PC-3 (cell line): ENCODE results near the gene TAS2R60. TPM values are rescaled to one million over a fixed set of nuclear protein-coding genes. Genes with fewer than 3 reads are reported as not detected.

Experiments used
- ATAC-seq: fragments of 200-7000 bp; cut with Tn5 transposase; 2 replicates; pipeline ENCODE4 v1.9.1; 2020; ENCODE audit warnings: mild to moderate bottlenecking, moderate library complexity
- BruUV-seq: library from RNA; stranded (reverse); fragments of 400-500 nt; replicated peaks from 2 replicates; lab custom pipeline; 2021; lab: Mats Ljungman, UMichigan
- CTCF ChIA-PET: fragments of 300-600 bp; sonication (Branson Sonifier 250); formaldehyde crosslinking; loops from one replicate; lab custom pipeline; 2022; ENCODE audit warnings: antibody characterized with exemption; lab: Charles Lee
- POLR2A ChIA-PET: fragments of 300-600 bp; sonication (Branson Sonifier 250); formaldehyde crosslinking; loops from one replicate; lab custom pipeline; 2022; ENCODE audit warnings: antibody characterized with exemption; ENCODE audit not compliant: unreplicated experiment; lab: Charles Lee
- DNase-seq: peaks from one replicate; pipeline ENCODE4 v3.0.0-alpha.2; 2015
- H2AFZ ChIP-seq: fragments of 300-600 bp; sonication (generic); 2 replicates; pipeline ENCODE4 v1.6.0; 2016; ENCODE audit warnings: antibody characterized with exemption, low read length
- H3F3A ChIP-seq: fragments of 300-600 bp; sonication (generic); one replicate; pipeline ENCODE4 v1.6.0; 2017; ENCODE audit warnings: antibody characterized with exemption, low read length, control low read depth, mild to moderate bottlenecking; ENCODE audit not compliant: unreplicated experiment
- H3K27ac ChIP-seq: fragments of 300-600 bp; sonication (generic); 2 replicates; pipeline ENCODE4 v1.5.1; 2016; ENCODE audit warnings: mild to moderate bottlenecking, low read length
- H3K27me3 ChIP-seq: fragments of 300-600 bp; sonication (generic); 2 replicates; pipeline ENCODE4 v1.6.1; 2016; ENCODE audit warnings: low read length, mixed read lengths
- H3K36me3 ChIP-seq: fragments of 300-600 bp; sonication (generic); 2 replicates; pipeline ENCODE4 v1.6.1; 2016; ENCODE audit warnings: low read depth, mixed run types, low read length, mixed read lengths
- H3K4me1 ChIP-seq: fragments of 300-600 bp; sonication (generic); 2 replicates; pipeline ENCODE4 v1.5.1; 2016; ENCODE audit warnings: low read length; ENCODE audit not compliant: insufficient read depth
- H3K4me2 ChIP-seq: fragments of 300-600 bp; sonication (generic); 2 replicates; pipeline ENCODE4 v1.6.0; 2016; ENCODE audit warnings: low read length
- H3K4me3 ChIP-seq: fragments of 300-600 bp; sonication (generic); 2 replicates; pipeline ENCODE4 v1.5.1; 2016; ENCODE audit warnings: mild to moderate bottlenecking, low read length, mixed read lengths
- H3K79me2 ChIP-seq: fragments of 300-600 bp; sonication (generic); 2 replicates; pipeline ENCODE4 v1.6.1; 2017; ENCODE audit warnings: low read length, mixed read lengths
- H3K9ac ChIP-seq: fragments of 300-600 bp; sonication (generic); 2 replicates; pipeline ENCODE4 v1.6.0; 2016; ENCODE audit warnings: mild to moderate bottlenecking, low read length
- H3K9me2 ChIP-seq: fragments of 300-600 bp; sonication (generic); replicated peaks from 2 replicates; pipeline ENCODE4 v1.6.1; 2016; ENCODE audit warnings: mixed run types, low read length, mixed read lengths
- H3K9me3 ChIP-seq: fragments of 300-600 bp; sonication (generic); 2 replicates; pipeline ENCODE4 v1.6.1; 2016; ENCODE audit warnings: low read length, mixed read lengths
- H4K20me1 ChIP-seq: fragments of 300-600 bp; sonication (generic); 2 replicates; pipeline ENCODE4 v1.6.1; 2016; ENCODE audit warnings: low read length, mixed read lengths
- EZH2 ChIP-seq: fragments of 300-600 bp; sonication (generic); IDR thresholded peaks from one replicate; pipeline ENCODE4 v1.6.1; 2017; ENCODE audit warnings: antibody characterized with exemption, mild to moderate bottlenecking, low read length; ENCODE audit not compliant: unreplicated experiment
- EZH2phosphoT487 ChIP-seq: fragments of 300-600 bp; sonication (generic); IDR thresholded peaks from 2 replicates; pipeline ENCODE4 v1.6.1; 2018; ENCODE audit warnings: mild to moderate bottlenecking, antibody characterized with exemption, low read length, borderline replicate concordance
- intact Hi-C: fragments of 100-400 bp; cut with micrococcal nuclease; formaldehyde crosslinking; loops from 2 replicates; pipeline ENCODE4 v1.9.0; 2023
- total RNA-seq: library from RNA; depleted of rRNA; stranded (reverse); fragments of >200 nt; gene quantifications from 2 replicates; pipeline ENCODE4 v1.2.3, GENCODE V29; 2014
- TF ChIP-seq, protein P1 (sequence below): fragments of 300-600 bp; sonication (generic); conservative IDR thresholded peaks from 2 replicates; pipeline ENCODE4 v1.5.1; 2017; ENCODE audit warnings: antibody characterized with exemption, low read depth, mild to moderate bottlenecking, low read length

Gene TAS2R60
- total RNA-seq, 1 experiment from 2014 or later, result not detected

DNA sequence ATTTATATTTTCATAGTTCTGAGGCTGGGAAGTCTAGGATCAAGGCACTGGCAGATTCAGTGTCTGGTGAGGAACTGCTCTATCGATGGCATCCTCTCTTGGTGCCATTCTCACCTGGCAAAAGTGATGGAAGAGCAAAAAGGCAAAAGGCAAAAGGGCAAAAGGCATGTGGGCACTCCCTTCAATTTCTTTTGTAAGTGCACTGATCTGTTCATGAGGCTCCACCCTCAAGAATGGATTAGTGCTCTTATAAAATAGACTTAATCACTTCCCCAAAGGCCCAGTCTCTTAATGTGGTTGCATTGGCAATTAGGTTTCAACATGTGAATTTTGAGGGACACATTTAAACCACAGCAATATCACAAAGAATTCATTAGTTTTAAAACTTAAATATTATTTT is 16.1 kb downstream of the TAS2R60 start:
- POLR2A ChIA-PET, result no interaction called here
- Histone ChIP-seq H3K9ac (no peak overlapping the region), H2AFZ (no peak overlapping the region), H3F3A (no peaks in the 10 kb centered on the region), H3K79me2 (no peaks in the 10 kb centered on the region), H3K36me3 (no peaks in the 10 kb centered on the region), H3K4me2 (no peak overlapping the region), H3K4me1 (peaks cover 8% of the 10 kb centered on the region; the same call in 1 of the 2 replicates), H4K20me1 (no peaks in the 10 kb centered on the region), H3K27ac (no peak overlapping the region), H3K4me3 (no peak overlapping the region), H3K9me3 (no peaks in the 10 kb centered on the region), H3K9me2 (no peaks in the 10 kb centered on the region), H3K27me3 (no peaks in the 10 kb centered on the region)
- no TSS peak for BruUV-seq
- CTCF ChIA-PET, result no interaction called here
- no peak for ATAC-seq
- no peak for TF ChIP-seq EZH2
- no peak for TF ChIP-seq EZH2phosphoT487
- TF ChIP-seq, protein P1, sequence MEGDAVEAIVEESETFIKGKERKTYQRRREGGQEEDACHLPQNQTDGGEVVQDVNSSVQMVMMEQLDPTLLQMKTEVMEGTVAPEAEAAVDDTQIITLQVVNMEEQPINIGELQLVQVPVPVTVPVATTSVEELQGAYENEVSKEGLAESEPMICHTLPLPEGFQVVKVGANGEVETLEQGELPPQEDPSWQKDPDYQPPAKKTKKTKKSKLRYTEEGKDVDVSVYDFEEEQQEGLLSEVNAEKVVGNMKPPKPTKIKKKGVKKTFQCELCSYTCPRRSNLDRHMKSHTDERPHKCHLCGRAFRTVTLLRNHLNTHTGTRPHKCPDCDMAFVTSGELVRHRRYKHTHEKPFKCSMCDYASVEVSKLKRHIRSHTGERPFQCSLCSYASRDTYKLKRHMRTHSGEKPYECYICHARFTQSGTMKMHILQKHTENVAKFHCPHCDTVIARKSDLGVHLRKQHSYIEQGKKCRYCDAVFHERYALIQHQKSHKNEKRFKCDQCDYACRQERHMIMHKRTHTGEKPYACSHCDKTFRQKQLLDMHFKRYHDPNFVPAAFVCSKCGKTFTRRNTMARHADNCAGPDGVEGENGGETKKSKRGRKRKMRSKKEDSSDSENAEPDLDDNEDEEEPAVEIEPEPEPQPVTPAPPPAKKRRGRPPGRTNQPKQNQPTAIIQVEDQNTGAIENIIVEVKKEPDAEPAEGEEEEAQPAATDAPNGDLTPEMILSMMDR, result no peak
- DNase-seq, result no peak
- intact Hi-C loops, result no loop called here

DNA sequence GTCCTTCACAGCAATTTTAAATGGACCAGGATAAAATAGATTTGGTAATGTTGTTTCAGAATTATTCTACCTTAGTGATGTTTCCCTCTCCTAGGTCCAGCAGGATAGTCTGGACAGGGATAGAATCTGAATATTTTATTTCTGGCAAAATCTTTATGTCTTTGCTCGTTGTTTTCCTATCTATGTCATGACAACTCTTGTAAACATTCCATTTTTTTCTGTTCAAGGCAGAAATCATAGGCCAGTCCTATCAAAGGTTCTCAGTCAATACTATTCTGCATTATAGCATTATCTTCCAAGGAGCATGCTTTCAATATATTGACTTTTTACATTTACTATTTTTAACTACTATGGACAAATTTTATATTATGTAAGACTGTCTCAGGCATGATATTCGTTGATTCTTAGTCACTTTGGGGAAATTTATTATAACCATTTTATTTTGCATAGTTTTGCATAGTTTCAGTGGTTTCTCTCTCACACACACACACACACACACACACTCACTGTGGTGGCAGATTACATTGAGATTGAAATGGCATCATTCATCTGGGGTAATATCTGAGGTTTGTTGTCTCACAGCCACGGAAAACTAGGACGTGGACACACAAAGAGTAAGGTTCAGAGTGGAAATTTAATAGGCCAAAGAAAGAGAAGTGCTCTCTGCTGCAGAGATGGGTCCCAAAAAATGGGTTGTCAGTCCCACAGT is 17.2 kb downstream of the TAS2R60 start:
- intact Hi-C loops, result no loop called here
- Histone ChIP-seq H3K4me2 (no peak overlapping the region), H3K4me3 (no peak overlapping the region), H4K20me1 (no peaks in the 10 kb centered on the region), H3K9ac (no peak overlapping the region), H3K27ac (no peak overlapping the region), H2AFZ (no peak overlapping the region), H3K4me1 (peaks cover 8% of the 10 kb centered on the region; the same call in 1 of the 2 replicates), H3K9me3 (no peaks in the 10 kb centered on the region), H3K27me3 (no peaks in the 10 kb centered on the region), H3F3A (no peaks in the 10 kb centered on the region), H3K36me3 (no peaks in the 10 kb centered on the region), H3K79me2 (no peaks in the 10 kb centered on the region), H3K9me2 (no peaks in the 10 kb centered on the region)
- no peak for DNase-seq
- ChIA-PET CTCF (no interaction called here), POLR2A (no interaction called here)
- ATAC-seq, result no peak
- no TSS peak for BruUV-seq
- TF ChIP-seq, protein P1, result no peak
- no peak for TF ChIP-seq EZH2
- TF ChIP-seq EZH2phosphoT487, result no peak

DNA sequence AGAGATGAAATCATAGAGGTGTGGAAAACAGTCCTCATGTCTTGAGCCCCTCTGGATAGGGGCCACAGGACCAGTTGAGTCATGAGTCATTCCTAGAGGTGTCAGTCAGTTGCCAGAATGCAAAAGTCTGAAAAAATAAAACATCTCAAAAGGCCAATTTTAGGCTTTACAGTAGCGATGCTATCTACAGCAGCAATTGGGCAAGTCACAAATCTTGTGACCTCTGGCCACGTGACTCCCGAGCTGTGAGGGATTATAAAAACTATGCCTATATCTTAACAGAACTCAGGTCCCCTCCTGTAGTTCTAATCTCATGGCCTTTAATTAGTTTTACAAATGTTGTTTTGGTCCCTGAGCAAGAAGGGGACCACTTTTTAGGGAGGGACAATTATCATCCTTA is 18.8 kb downstream of the TAS2R60 start:
- H3F3A ChIP-seq, result no peaks in the 10 kb centered on the region
- H3K27ac ChIP-seq, result no peak overlapping the region
- H2AFZ ChIP-seq, result no peak overlapping the region
- peaks cover 3% of the 10 kb centered on the region; the same call in 1 of the 2 replicates for H3K4me1 ChIP-seq
- ATAC-seq, result no peak
- no peaks in the 10 kb centered on the region for H3K36me3 ChIP-seq
- H3K4me2 ChIP-seq, result no peak overlapping the region
- no peak overlapping the region for H3K9ac ChIP-seq
- H4K20me1 ChIP-seq, result no peaks in the 10 kb centered on the region
- no peaks in the 10 kb centered on the region for H3K9me3 ChIP-seq
- intact Hi-C loops, result no loop called here
- H3K4me3 ChIP-seq, result no peak overlapping the region
- H3K79me2 ChIP-seq, result no peaks in the 10 kb centered on the region
- ChIA-PET CTCF (no interaction called here), POLR2A (no interaction called here)
- BruUV-seq, result no TSS peak
- no peaks in the 10 kb centered on the region for H3K9me2 ChIP-seq
- H3K27me3 ChIP-seq, result no peaks in the 10 kb centered on the region
- no peak for TF ChIP-seq EZH2
- TF ChIP-seq, protein P1, result no peak
- no peak for TF ChIP-seq EZH2phosphoT487
- DNase-seq, result no peak
